Endothelial cell (in vitro differentiated cells): ENCODE results near the gene RGN. TPM values are rescaled to one million over a fixed set of nuclear protein-coding genes. Genes with fewer than 3 reads are reported as not detected.

Experiments
- DNase-seq: peaks from one replicate; pipeline ENCODE4 v3.0.0; 2021; ENCODE audit warnings: low spot score
- H3K27ac Mint-ChIP-seq: one replicate; pipeline ENCODE4 v1.8.0; 2021; ENCODE audit warnings: mixed read lengths, inconsistent platforms; ENCODE audit not compliant: unreplicated experiment
- H3K27me3 Mint-ChIP-seq: one replicate; pipeline ENCODE4 v1.8.0; 2021; ENCODE audit warnings: mild to moderate bottlenecking, moderate library complexity, mixed read lengths, inconsistent platforms; ENCODE audit not compliant: unreplicated experiment
- H3K36me3 Mint-ChIP-seq: one replicate; pipeline ENCODE4 v1.8.0; 2021; ENCODE audit warnings: mild to moderate bottlenecking, low read depth, mixed read lengths, inconsistent platforms; ENCODE audit not compliant: unreplicated experiment
- H3K4me1 Mint-ChIP-seq: one replicate; pipeline ENCODE4 v1.8.0; 2021; ENCODE audit warnings: mild to moderate bottlenecking, mixed read lengths, inconsistent platforms; ENCODE audit not compliant: unreplicated experiment
- H3K4me3 Mint-ChIP-seq: one replicate; pipeline ENCODE4 v1.8.0; 2021; ENCODE audit warnings: mild to moderate bottlenecking, mixed read lengths, inconsistent platforms; ENCODE audit not compliant: unreplicated experiment
- H3K9me3 Mint-ChIP-seq: one replicate; pipeline ENCODE4 v1.8.0; 2021; ENCODE audit warnings: mixed read lengths, inconsistent platforms; ENCODE audit not compliant: unreplicated experiment
- CTCF ChIP-seq: fragments of 200-600 bp; sonication (generic); IDR thresholded peaks from one replicate; pipeline ENCODE4 v1.5.0; 2021; ENCODE audit warnings: antibody characterized with exemption; ENCODE audit not compliant: unreplicated experiment
- long read RNA-seq: library from polyadenylated mRNA; unstranded; transcript quantifications from one replicate; pipeline ENCODE4 v2.0.0, GENCODE V29; 2020; ENCODE audit not compliant: unreplicated experiment
- total RNA-seq: library from RNA; stranded (reverse); fragmentation: NEBNext Ultra II Directional; extraction: Animal tissue kit (Norgen Biotek cat#: 25700); gene quantifications from one replicate; pipeline ENCODE4 v1.2.1, GENCODE V29; 2021; ENCODE audit not compliant: unreplicated experiment

RGN gene
- 0.54 TPM for total RNA-seq
- long read RNA-seq, partial matches to known transcripts = 0 of 1 reads
- long read RNA-seq, other reads (novel, unspliced or antisense) = 1 of 1 reads

GRCh38 chrX:47078129-47079043, at the start of gene RGN:
RGN (plus strand) TSS chrX:47078443; CDS start chrX:47081145, 2,702 bp downstream.
- H3K27me3 Mint-ChIP-seq = no peaks in the 10 kb centered on the region
- no peaks in the 10 kb centered on the region for H3K9me3 Mint-ChIP-seq
- H3K4me1 Mint-ChIP-seq = peaks cover 6% of the 10 kb centered on the region
- peak; percentile 3 for DNase-seq
- H3K27ac Mint-ChIP-seq = no peak within 1 kb of the TSS
- no peak for TF ChIP-seq CTCF
- no peaks in the 10 kb centered on the region for H3K36me3 Mint-ChIP-seq
- H3K4me3 Mint-ChIP-seq = no peak within 1 kb of the TSS

DNA sequence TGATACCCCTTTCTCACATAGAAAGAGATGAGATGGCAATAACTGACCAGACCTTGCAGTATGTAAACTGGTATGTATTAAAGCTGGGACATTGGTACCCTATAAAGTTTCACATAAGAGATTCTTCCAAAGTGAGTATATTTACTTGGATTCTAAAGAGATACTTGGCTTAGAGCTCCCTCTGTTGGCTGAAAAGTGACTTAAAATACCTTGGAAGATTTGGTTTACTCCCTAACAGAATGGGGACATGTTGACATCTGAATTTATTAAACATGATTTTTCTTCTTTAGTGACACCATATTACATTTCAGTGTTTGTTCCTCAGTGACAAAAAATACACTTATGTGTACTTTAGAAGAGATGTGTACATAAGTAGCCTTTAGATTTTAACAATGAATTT, 47.9 kb upstream of the RGN start:
- no peak overlapping the region for H3K4me3 Mint-ChIP-seq
- peaks cover 1% of the 10 kb centered on the region for H3K27me3 Mint-ChIP-seq
- peak; percentile 37 for TF ChIP-seq CTCF
- no peaks in the 10 kb centered on the region for H3K9me3 Mint-ChIP-seq
- peaks cover 3% of the 10 kb centered on the region for H3K36me3 Mint-ChIP-seq
- H3K27ac Mint-ChIP-seq = no peak overlapping the region
- H3K4me1 Mint-ChIP-seq = no peaks in the 10 kb centered on the region
- DNase-seq = peak; percentile 18

DNA sequence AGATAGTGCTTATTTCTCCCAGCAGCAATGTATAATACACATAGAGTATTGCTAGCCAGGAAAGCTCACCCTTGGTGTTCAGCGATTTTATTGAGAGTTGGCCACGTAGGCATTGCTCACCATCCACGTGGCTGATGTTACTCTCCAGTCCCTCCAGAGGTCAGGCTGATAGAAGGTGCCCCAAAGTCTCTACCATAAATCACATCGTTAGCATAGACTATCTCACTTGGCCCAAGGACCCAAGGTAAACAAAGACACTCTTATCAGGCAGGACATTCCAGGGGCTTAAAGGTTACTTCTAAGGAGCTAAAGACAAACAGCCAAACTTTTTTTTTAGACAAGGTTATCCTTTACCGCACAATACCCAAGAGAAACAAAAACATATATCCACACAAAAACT, 30.3 kb upstream of the RGN start:
- Mint-ChIP-seq H3K36me3 (peaks cover 9% of the 10 kb centered on the region), H3K4me1 (peaks cover 7% of the 10 kb centered on the region), H3K27ac (no peak overlapping the region), H3K9me3 (no peaks in the 10 kb centered on the region), H3K4me3 (no peak overlapping the region), H3K27me3 (no peaks in the 10 kb centered on the region)
- TF ChIP-seq CTCF = no peak
- no peak for DNase-seq

DNA sequence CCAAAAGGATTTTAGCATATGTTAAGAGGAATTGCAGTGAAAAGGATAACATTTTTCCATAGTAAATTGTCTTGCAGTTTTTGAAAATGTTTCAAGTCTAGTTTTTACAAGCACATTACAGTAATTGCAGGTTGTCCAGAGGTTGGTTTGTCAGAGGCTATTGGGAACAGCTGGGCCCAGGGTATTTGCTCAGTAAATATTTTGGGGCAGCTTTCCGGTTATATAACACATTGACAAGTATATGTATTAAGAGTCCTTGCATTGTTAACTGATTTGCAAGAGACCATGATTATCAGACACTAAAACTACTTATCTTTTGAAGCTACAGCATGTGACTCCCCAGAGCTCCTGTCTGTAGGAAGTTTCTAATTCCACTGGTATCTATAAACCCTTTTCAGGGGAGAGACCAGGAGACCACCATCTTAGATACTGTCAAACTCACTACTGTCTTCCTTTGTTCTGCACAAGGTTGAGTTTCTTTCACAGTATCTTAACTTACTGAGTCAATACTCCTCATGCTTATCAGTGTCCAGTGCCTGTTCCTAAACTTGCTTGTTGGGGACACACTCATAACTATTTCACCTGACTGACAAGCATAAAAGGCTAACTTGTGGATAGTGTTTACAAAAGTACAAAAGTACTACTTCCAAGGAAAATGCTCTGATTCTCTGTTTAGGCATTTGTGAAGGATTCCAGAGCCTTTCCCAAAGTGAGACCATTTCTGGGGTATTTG, 18.9 kb upstream of the RGN start:
- no peak for DNase-seq
- Mint-ChIP-seq H3K36me3 (peaks cover 3% of the 10 kb centered on the region), H3K27ac (no peak overlapping the region), H3K4me3 (no peak overlapping the region), H3K4me1 (no peaks in the 10 kb centered on the region), H3K9me3 (no peaks in the 10 kb centered on the region), H3K27me3 (no peaks in the 10 kb centered on the region)
- no peak for TF ChIP-seq CTCF
